ENCODE data around the gene CACNA2D1.

The CACNA2D1 gene

DNA sequence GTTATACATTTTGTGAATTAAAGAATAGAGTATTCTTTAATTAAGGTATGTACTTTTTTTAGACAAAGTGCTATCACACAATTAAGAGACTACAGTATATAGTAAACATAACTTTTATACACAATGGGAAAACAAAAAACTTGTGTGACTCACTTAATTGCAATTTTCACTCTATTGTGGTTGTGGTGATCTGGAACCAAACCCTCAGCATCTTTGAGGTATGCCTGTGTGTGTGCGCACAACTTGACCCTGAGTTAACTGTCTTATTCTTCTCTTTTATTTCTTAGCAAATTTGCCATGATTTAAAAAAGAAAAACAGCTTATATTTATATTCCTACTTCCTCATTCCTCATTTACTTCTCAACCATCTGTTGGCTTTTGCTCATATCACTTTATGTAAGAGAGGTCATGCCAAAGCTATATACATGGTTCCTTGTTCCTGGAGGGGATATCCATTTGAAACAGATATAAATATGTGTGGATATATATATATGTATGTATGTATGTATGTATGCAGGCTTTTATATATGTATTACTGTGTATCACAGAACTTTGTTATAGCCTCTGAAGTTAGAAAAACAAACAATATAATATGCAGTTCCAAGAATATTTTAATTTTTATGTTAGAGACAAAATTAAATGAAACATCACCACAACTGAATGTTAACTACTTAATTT is 414.2 kb downstream of the CACNA2D1 start:
- Histone ChIP-seq H3K4me3 (ENCODE audit: low read depth, low read length) (no peak overlapping the region), H3K36me3 (replicated peaks) (no peaks in the 10 kb centered on the region), H3K27me3 (replicated peaks) (no peaks in the 10 kb centered on the region), H3K27ac (no peak overlapping the region)
- no peak for DNase-seq
- TF ChIP-seq CTCF (IDR thresholded peaks at IDR 0.05; ENCODE audit: low read depth, low read length, missing control alignments): no peak
- in situ Hi-C loops (cut with HindIII; ENCODE audit: low pct_ligation_motif_present, low sequenced_read_pairs): no loop called here

DNA sequence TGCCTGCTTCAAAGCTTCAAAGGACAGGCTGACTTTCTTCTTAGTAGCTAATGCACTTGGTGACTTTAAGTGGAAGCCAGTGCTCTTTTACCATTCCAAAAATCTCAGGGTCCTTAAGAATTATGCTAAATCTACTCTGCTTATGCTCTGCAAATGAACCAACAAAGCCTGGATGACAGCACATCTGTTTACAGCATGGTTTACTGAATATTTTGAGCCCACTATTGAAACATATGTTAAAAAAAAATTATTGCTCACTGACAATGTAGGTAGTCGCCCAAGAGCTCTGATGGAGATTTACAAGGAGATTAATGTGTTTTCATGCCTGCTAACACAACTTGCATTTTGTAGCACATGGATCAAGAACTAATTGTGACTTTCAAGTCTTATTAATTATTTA is 415.5 kb downstream of the CACNA2D1 start:
- H3K36me3 ChIP-seq (replicated peaks): no peaks in the 10 kb centered on the region
- DNase-seq: no peak
- no peak for TF ChIP-seq CTCF (IDR thresholded peaks at IDR 0.05; ENCODE audit: low read depth, low read length, missing control alignments)
- H3K4me3 ChIP-seq (ENCODE audit: low read depth, low read length): no peak overlapping the region
- in situ Hi-C loops (cut with HindIII; ENCODE audit: low pct_ligation_motif_present, low sequenced_read_pairs): no loop called here
- no peak overlapping the region for H3K27ac ChIP-seq
- no peaks in the 10 kb centered on the region for H3K27me3 ChIP-seq (replicated peaks)

DNA sequence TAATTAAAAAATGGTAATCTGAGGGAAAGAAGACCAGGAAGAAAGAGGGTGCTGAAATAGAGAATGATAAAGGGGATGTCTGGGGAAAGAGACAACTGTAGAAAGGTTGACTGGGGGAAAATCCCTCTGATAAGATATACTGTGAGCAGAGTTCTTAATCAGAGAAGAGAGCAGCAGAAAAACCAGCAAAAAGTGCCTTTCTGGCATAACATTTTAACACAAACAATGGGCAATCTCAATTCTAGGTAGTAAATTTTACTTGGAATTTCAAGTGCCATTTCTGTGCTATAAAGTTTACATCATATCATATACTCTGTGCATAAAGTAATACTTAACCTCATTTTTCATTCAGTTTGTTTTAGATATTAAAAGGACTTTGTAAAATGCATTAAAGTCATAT is 421.9 kb downstream of the CACNA2D1 start:
- Histone ChIP-seq H3K36me3 (replicated peaks) (no peaks in the 10 kb centered on the region), H3K27me3 (replicated peaks) (no peaks in the 10 kb centered on the region), H3K27ac (no peak overlapping the region), H3K4me3 (ENCODE audit: low read depth, low read length) (no peak overlapping the region)
- in situ Hi-C loops (cut with HindIII; ENCODE audit: low pct_ligation_motif_present, low sequenced_read_pairs): no loop called here
- TF ChIP-seq CTCF (IDR thresholded peaks at IDR 0.05; ENCODE audit: low read depth, low read length, missing control alignments): no peak
- DNase-seq: no peak

DNA sequence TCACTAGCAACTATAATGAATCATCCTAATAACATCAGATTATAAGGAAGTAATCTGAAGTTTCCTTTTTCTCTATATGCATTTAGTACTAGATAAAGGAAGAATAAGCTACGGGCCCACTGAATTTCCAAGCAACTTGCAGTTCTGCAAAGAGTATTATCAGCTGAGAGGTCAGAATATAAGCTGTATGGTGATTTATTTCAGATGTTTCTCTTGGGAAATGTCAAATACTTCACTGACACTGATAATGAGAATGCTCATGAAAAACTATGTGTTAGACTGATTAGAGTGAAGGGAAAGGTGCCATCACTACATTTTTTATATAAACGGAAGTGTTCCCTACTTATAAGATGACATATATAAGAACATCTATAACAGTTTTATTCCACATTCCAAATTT is 422.5 kb downstream of the CACNA2D1 start:
- DNase-seq: no peak
- in situ Hi-C loops (cut with HindIII; ENCODE audit: low pct_ligation_motif_present, low sequenced_read_pairs): no loop called here

DNA sequence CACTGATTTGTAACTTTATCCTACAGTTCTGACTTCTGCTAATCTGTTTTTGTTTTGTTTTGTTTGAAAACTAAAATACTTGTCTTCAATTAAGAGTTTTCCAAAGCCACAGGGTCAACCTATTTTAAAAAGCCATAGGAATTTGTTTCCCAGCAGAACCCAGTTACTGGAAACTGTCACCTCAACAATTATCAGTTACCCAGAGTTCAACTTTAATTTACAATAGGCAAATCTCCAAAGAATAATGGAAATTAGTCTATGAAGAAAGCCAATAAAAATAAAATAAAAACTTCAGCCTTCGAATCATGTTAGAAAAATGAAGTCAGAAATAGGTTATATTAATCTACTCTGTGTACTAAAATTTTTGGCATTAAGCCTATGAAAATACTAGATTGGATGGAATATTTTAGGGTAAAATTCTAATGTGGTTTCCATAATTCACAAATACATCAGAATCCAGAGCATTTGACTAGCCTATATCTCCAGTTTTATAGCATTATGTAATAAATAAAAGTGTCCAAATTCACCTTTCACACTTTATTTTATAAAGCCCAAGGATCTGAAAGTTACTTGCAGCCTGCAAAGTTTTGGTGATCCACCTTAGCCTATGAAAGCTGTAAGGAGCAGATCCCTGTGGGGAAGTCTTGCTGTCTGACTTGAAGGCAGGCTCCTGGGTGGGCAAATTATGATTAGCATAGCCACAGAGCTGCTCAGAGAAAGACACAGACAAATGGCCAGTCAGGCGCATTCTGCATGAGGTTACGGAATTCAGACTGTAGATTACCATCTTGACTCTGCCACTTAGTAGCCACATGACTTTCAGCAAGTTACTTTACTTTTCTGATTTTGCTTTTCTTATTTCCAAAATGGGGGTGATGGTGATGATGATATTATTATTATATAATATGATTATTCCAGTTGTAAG is 423.8 kb downstream of the CACNA2D1 start:
- no peak for TF ChIP-seq CTCF (IDR thresholded peaks at IDR 0.05; ENCODE audit: low read depth, low read length, missing control alignments)
- DNase-seq: no peak

More for the DNA sequence above, 422.5 kb downstream of the CACNA2D1 start:
- TF ChIP-seq CTCF (IDR thresholded peaks at IDR 0.05; ENCODE audit: low read depth, low read length, missing control alignments): no peak
- no peak overlapping the region for H3K27ac ChIP-seq
- H3K36me3 ChIP-seq (replicated peaks): no peaks in the 10 kb centered on the region
- no peak overlapping the region for H3K4me3 ChIP-seq (ENCODE audit: low read depth, low read length)
- H3K27me3 ChIP-seq (replicated peaks): no peaks in the 10 kb centered on the region

More for the DNA sequence above, 423.8 kb downstream of the CACNA2D1 start:
- H3K4me3 ChIP-seq (ENCODE audit: low read depth, low read length): no peak overlapping the region
- H3K36me3 ChIP-seq (replicated peaks): no peaks in the 10 kb centered on the region
- in situ Hi-C loops (cut with HindIII; ENCODE audit: low pct_ligation_motif_present, low sequenced_read_pairs): no loop called here
- no peak overlapping the region for H3K27ac ChIP-seq
- H3K27me3 ChIP-seq (replicated peaks): no peaks in the 10 kb centered on the region
